Endothelial cell of umbilical vein (primary cell): Measurements from ENCODE around the gene BANF2.

Source experiments
- EZH2 ChIP-seq: IDR thresholded peaks from 2 replicates; pipeline ENCODE4 v1.6.1; 2012; ENCODE audit warnings: borderline replicate concordance, low read depth, mild to moderate bottlenecking, moderate library complexity, low read length, inconsistent platforms; ENCODE audit not compliant: severe bottlenecking
- FOS ChIP-seq: IDR thresholded peaks from 2 replicates; pipeline ENCODE4 v1.6.1; 2011; ENCODE audit warnings: mild to moderate bottlenecking, low read length, moderate library complexity, borderline replicate concordance; ENCODE audit not compliant: insufficient read depth
- POLR2A ChIP-seq: IDR thresholded peaks from 2 replicates; pipeline ENCODE4 v1.6.1; 2012; ENCODE audit warnings: low read depth, mild to moderate bottlenecking, control low read depth, low read length
- POLR2AphosphoS5 ChIP-seq: IDR thresholded peaks from 2 replicates; pipeline ENCODE4 v1.6.1; 2012; ENCODE audit warnings: low read depth, mild to moderate bottlenecking, control low read depth, low read length, moderate library complexity; ENCODE audit not compliant: insufficient read depth
- TF ChIP-seq, protein P1 (sequence below), 2 donors: IDR thresholded peaks; 1 replicate in 1 of 2; 2 replicates in 1 of 2; pipeline ENCODE4 v1.5.1; 2011; ENCODE audit warnings: low read length in 2 of 2, mild to moderate bottlenecking in 2 of 2, moderate library complexity in 2 of 2, control low read depth in 1 of 2, inconsistent platforms in 1 of 2, low read depth in 1 of 2; ENCODE audit not compliant: insufficient read depth in 1 of 2; ENCODE audit errors: extremely low read depth in 1 of 2

DNA sequence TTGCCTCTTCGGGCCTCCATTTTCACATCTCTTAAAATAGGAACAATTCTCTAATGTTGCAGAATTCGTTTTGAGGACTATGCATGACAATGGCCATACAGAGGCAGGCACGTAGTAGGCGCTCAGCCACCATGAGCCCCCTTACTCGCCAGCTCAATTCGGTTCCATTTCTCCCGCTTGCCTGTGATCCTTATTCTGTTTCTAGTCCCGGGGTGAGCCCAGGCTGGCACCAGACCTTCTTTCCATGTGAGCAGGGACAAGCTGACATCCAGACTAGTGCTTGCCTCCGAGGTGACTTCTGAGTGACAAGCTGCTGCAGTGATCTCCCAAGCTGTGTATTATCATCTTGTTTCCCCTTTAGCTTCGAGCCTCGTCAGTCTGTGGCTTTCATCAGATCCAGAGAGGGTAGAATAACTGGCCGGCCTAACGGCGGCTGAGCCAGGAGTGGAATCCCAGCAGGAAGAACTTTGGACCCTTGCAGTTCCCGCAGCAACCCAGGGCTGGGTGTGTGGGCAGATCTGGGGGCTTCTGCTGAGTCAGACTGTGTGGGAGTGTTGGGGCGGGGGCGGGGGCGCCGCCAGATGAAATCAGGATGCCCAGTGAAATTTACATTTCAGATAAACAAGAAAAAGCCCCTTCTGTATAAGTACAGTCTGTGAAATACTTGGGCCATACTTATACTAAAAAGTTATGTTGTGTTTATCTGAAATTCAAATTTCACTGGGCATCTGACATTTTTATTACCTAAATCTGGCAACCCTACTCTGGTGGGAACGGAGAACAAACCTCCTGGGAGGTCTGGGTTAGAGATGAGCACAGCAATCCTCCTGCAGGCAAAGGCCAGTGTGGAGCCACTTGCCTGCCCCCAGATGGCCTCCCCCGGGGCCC, 10.9 kb downstream of the BANF2 start:
- TF ChIP-seq, protein P1, sequence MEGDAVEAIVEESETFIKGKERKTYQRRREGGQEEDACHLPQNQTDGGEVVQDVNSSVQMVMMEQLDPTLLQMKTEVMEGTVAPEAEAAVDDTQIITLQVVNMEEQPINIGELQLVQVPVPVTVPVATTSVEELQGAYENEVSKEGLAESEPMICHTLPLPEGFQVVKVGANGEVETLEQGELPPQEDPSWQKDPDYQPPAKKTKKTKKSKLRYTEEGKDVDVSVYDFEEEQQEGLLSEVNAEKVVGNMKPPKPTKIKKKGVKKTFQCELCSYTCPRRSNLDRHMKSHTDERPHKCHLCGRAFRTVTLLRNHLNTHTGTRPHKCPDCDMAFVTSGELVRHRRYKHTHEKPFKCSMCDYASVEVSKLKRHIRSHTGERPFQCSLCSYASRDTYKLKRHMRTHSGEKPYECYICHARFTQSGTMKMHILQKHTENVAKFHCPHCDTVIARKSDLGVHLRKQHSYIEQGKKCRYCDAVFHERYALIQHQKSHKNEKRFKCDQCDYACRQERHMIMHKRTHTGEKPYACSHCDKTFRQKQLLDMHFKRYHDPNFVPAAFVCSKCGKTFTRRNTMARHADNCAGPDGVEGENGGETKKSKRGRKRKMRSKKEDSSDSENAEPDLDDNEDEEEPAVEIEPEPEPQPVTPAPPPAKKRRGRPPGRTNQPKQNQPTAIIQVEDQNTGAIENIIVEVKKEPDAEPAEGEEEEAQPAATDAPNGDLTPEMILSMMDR (IDR thresholded peaks at IDR 0.05; ENCODE audit: extremely low read depth in 1 of 2, insufficient read depth in 1 of 2, low read depth in 1 of 2, low read length in 2 of 2) = no peak
- TF ChIP-seq POLR2A (no peak), EZH2 (no peak), FOS (no peak), POLR2AphosphoS5 (no peak)
